Erythroblast (primary cell): ENCODE results near the gene ST6GALNAC4.

ENCODE experiments used
- GATA1 ChIP-seq: IDR thresholded peaks from 2 replicates; pipeline ENCODE4 v1.6.1; 2011; ENCODE audit warnings: low read depth, mild to moderate bottlenecking, control low read depth, low read length, moderate library complexity
- POLR2A ChIP-seq: IDR thresholded peaks from 2 replicates; pipeline ENCODE4 v1.6.1; 2011; ENCODE audit warnings: mild to moderate bottlenecking, low read length

DNA sequence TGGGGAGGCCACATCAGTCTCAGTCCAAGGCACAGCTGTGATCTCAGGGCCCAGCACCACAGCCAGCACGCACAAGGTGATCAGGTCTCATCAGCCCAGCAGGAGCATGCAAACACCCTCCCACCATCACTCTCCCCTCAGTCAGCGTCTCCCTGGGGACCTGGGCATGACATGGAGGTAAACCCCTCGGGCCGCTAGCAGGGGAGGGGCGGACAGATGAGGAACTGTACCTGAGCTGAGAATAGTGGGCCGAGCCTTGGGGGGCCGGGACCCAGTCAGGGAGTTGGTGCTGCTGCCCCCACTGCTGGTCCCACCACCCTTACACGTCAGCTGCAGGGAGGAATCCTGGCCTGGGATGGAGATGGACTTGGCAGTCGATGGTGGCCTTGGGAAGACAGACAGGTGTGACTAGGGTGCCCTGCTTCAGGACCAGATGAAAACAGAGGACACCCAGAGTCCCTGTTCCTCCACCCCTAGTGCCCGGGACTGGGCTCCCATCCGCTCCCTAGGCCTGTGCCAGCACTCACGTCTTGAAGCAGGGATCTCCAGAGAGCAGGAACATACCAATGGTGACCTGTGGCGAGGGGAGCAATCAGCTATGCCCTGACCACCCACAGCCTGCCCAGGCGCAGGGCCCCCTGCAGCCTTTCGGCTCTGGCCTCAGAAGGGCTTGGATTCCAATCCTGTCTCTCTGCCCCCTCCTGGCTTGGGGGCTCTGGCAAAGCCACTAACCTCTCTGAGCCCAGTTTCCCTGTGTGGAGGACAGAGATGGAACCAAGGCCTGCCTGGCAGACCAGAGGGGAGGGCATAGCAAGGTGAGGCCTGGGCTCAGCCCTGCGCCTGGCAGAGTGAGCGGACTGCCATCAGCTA, 31.2 kb upstream of the ST6GALNAC4 start:
- no peak for TF ChIP-seq POLR2A
- no peak for TF ChIP-seq GATA1
